H9 (cell line): Measurements from ENCODE around the gene KRT8. TPM values are rescaled to one million over a fixed set of nuclear protein-coding genes. Genes with fewer than 3 reads are reported as not detected.
"Not testable (repeated sequence)": the region's sequence is repeated elsewhere in the genome, so short reads cannot be mapped to it uniquely, and the experiment has no call there.

Source experiments
- DNase-seq: peaks from one replicate; pipeline ENCODE4 v3.0.0-alpha.2; 2017
- H2AFZ ChIP-seq: one replicate; pipeline ENCODE4 v1.6.1; 2013; ENCODE audit warnings: mild to moderate bottlenecking, low read length, control low read depth, moderate library complexity
- H2AK5ac ChIP-seq: 2 replicates; pipeline ENCODE4 v1.6.1; 2013; ENCODE audit warnings: low read length, control low read depth, mixed read lengths; ENCODE audit not compliant: insufficient read length
- H2BK120ac ChIP-seq: one replicate; pipeline ENCODE4 v1.6.1; 2013; ENCODE audit warnings: low read depth, mild to moderate bottlenecking, low read length, control low read depth, inconsistent platforms; ENCODE audit not compliant: poor library complexity, severe bottlenecking
- H2BK12ac ChIP-seq: 2 replicates; pipeline ENCODE4 v1.6.1; 2013; ENCODE audit warnings: low read length, control low read depth, mixed read lengths, low read depth; ENCODE audit not compliant: insufficient read length
- H2BK15ac ChIP-seq: 2 replicates; pipeline ENCODE4 v1.6.1; 2013; ENCODE audit warnings: low read depth, low read length, control low read depth
- H2BK20ac ChIP-seq: one replicate; pipeline ENCODE4 v1.6.1; 2013; ENCODE audit warnings: low read depth, mild to moderate bottlenecking, low read length, control low read depth, inconsistent platforms; ENCODE audit not compliant: poor library complexity, severe bottlenecking
- H2BK5ac ChIP-seq: 2 replicates; pipeline ENCODE4 v1.6.1; 2013; ENCODE audit warnings: low read length, control low read depth, mixed read lengths; ENCODE audit not compliant: insufficient read length
- H3K14ac ChIP-seq: 2 replicates; pipeline ENCODE4 v1.6.1; 2013; ENCODE audit warnings: low read length, control low read depth; ENCODE audit not compliant: insufficient read depth
- H3K18ac ChIP-seq: 2 replicates; pipeline ENCODE4 v1.6.1; 2013; ENCODE audit warnings: low read depth, mild to moderate bottlenecking, mixed read lengths, low read length, control low read depth; ENCODE audit not compliant: insufficient read length
- H3K23ac ChIP-seq: 2 replicates; pipeline ENCODE4 v1.6.1; 2013; ENCODE audit warnings: low read length, control low read depth, mixed read lengths, low read depth; ENCODE audit not compliant: insufficient read length
- H3K23me2 ChIP-seq: 2 replicates; pipeline ENCODE4 v1.6.1; 2013; ENCODE audit warnings: low read depth, mild to moderate bottlenecking, mixed read lengths, low read length, control low read depth; ENCODE audit not compliant: insufficient read length, poor library complexity, severe bottlenecking
- H3K27ac ChIP-seq: 2 replicates; pipeline ENCODE4 v1.5.1; 2013; ENCODE audit warnings: low read length, control low read depth, mixed read lengths, low read depth; ENCODE audit not compliant: insufficient read length
- H3K27me3 ChIP-seq: 2 replicates; pipeline ENCODE4 v1.6.1; 2013; ENCODE audit warnings: low read length, control low read depth, inconsistent platforms; ENCODE audit not compliant: insufficient read depth
- H3K4ac ChIP-seq: 2 replicates; pipeline ENCODE4 v1.6.1; 2013; ENCODE audit warnings: low read depth, mild to moderate bottlenecking, control low read depth, inconsistent platforms, low read length, moderate library complexity
- H3K4me1 ChIP-seq: 2 replicates; pipeline ENCODE4 v1.6.1; 2013; ENCODE audit warnings: low read length, control low read depth, inconsistent platforms; ENCODE audit not compliant: insufficient read depth
- H3K4me2 ChIP-seq: 2 replicates; pipeline ENCODE4 v1.6.1; 2013; ENCODE audit warnings: low read length, control low read depth, mixed read lengths; ENCODE audit not compliant: insufficient read length, insufficient read depth
- H3K56ac ChIP-seq: 2 replicates; pipeline ENCODE4 v1.6.1; 2013; ENCODE audit warnings: low read depth, mild to moderate bottlenecking, mixed read lengths, low read length, control low read depth; ENCODE audit not compliant: insufficient read length
- H3K79me1 ChIP-seq: 2 replicates; pipeline ENCODE4 v1.6.1; 2013; ENCODE audit warnings: low read depth, mild to moderate bottlenecking, moderate library complexity, low read length, control low read depth, inconsistent platforms; ENCODE audit not compliant: insufficient read depth, poor library complexity, severe bottlenecking
- H3K79me2 ChIP-seq: 2 replicates; pipeline ENCODE4 v1.6.1; 2013; ENCODE audit warnings: low read length, control low read depth, inconsistent platforms; ENCODE audit not compliant: insufficient read depth
- H3K9ac ChIP-seq: 2 replicates; pipeline ENCODE4 v1.6.1; 2013; ENCODE audit warnings: low read length, control low read depth, mixed read lengths; ENCODE audit not compliant: insufficient read length; ENCODE audit errors: extremely low read depth
- H3K9me3 ChIP-seq: one replicate; pipeline ENCODE4 v1.6.1; 2013; ENCODE audit warnings: low read depth, low read length, inconsistent platforms; ENCODE audit not compliant: control insufficient read depth
- H3T11ph ChIP-seq: one replicate; pipeline ENCODE4 v1.6.1; 2013; ENCODE audit warnings: mild to moderate bottlenecking, low read length, control low read depth, inconsistent platforms
- H4K20me1 ChIP-seq: one replicate; pipeline ENCODE4 v1.6.1; 2013; ENCODE audit not compliant: control insufficient read depth, insufficient read length, insufficient read depth
- H4K5ac ChIP-seq: 2 replicates; pipeline ENCODE4 v1.6.1; 2013; ENCODE audit warnings: low read depth, mild to moderate bottlenecking, mixed read lengths, low read length, control low read depth; ENCODE audit not compliant: insufficient read length
- H4K8ac ChIP-seq: replicated peaks from 2 replicates; pipeline ENCODE4 v1.6.1; 2013; ENCODE audit warnings: low read length, control low read depth, mixed read lengths, low read depth; ENCODE audit not compliant: insufficient read length
- H4K91ac ChIP-seq: 2 replicates; pipeline ENCODE4 v1.6.1; 2013; ENCODE audit warnings: low read depth, mild to moderate bottlenecking, moderate library complexity, mixed read lengths, low read length, control low read depth; ENCODE audit not compliant: insufficient read length
- H3K27ac Mint-ChIP-seq, 3 experiments: 2 replicates in 2 of 3; 3 replicates in 1 of 3; pipeline ENCODE4 v1.8.0; 2020 to 2021; ENCODE audit warnings: mixed read lengths in 3 of 3, mild to moderate bottlenecking in 1 of 3, moderate library complexity in 1 of 3
- H3K27me3 Mint-ChIP-seq: 2 replicates; pipeline ENCODE4 v1.8.0; 2021; ENCODE audit warnings: low read depth, mild to moderate bottlenecking, moderate library complexity, mixed read lengths
- H3K36me3 Mint-ChIP-seq, 3 experiments: 2 replicates in 2 of 3; 3 replicates in 1 of 3; pipeline ENCODE4 v1.8.0; 2020 to 2021; ENCODE audit warnings: low read depth in 3 of 3, mixed read lengths in 3 of 3; ENCODE audit not compliant: insufficient read depth in 1 of 3
- H3K4me1 Mint-ChIP-seq, 2 experiments: 2 replicates each; pipeline ENCODE4 v1.8.0; 2020; ENCODE audit warnings: mixed read lengths in 2 of 2
- H3K4me3 Mint-ChIP-seq, 2 experiments: 2 replicates in 1 of 2; 3 replicates in 1 of 2; pipeline ENCODE4 v1.8.0; 2020 to 2021; ENCODE audit warnings: mild to moderate bottlenecking in 2 of 2, mixed read lengths in 2 of 2, moderate library complexity in 1 of 2
- H3K9me3 Mint-ChIP-seq, 2 experiments: 2 replicates in 1 of 2; 3 replicates in 1 of 2; pipeline ENCODE4 v1.8.0; 2020; ENCODE audit warnings: mild to moderate bottlenecking in 2 of 2, mixed read lengths in 2 of 2, moderate library complexity in 1 of 2
- CTCF ChIP-seq: fragments of 200-600 bp; sonication (generic); conservative IDR thresholded peaks from 3 replicates; pipeline ENCODE4 v1.8.0; 2021; ENCODE audit warnings: antibody characterized with exemption, mild to moderate bottlenecking
- WGBS: extraction: QIAGEN DNeasy Blood & Tissue Kit; methylation state at CpG from one replicate; pipeline ENCODE4 v1.1.7; 2013; ENCODE audit warnings: missing lambda C conversion rate, low lambda C conversion rate, mixed read lengths; ENCODE audit not compliant: insufficient read length; ENCODE audit errors: extremely low coverage; 5-methylcytosine and 5-hydroxymethylcytosine counted together
- total RNA-seq: library from RNA; stranded (reverse); gene quantifications from 2 replicates; pipeline ENCODE4 v1.2.1, GENCODE V29; 2021

The KRT8 gene
- total RNA-seq, 1 experiment from 2014 or later: 244 TPM

DNA sequence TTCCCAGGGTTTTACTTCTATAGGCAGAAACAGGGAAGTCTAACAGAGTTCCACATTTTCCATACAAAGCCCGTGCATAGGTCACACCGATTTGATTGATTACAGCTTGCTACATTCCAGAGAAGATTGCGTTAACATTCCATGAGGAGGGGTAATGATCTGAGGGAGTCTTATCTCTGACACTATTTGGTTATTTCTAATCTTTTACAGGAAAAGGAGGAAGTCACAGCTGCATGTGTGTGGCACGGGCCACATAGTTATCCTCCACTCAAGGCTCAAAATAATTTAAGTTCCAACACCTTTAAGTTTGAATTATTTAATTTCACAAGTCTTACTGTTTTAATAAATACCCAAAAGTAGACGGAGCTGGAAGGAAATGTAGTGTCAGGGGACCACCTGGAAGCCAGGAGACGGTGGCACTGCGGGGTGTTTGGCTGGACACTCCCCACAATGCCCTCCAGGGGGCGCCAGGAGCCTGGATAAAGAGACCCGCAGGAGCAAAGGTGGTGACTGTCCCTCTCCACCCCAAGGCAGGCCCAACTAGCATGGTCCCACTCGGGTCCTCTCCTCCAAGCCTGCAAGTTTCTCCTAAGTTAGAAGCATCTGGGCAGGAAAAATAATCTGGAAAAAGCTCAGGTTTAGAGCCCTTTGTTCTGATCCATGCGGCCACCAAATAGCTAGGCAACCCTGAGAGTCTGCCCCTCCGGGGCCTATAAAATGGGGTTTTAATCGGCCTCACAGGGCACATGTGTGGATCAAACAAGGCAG is 20.2 kb downstream of the KRT8 start:
- Mint-ChIP-seq H3K36me3 (no peaks in the 10 kb centered on the region), H3K9me3 (no peaks in the 10 kb centered on the region), H3K27me3 (peaks cover 11% of the 10 kb centered on the region), H3K27ac (no peak overlapping the region), H3K4me1 (peaks cover 0 to 7% of the 10 kb centered on the region in 2 experiments; a peak in 1 of 4 replicates), H3K4me3 (no peak overlapping the region)
- H3K56ac ChIP-seq: no peak overlapping the region
- H2BK5ac ChIP-seq: no peak overlapping the region
- H3K27ac ChIP-seq: no peak overlapping the region
- H3T11ph ChIP-seq: no peak overlapping the region
- H3K18ac ChIP-seq: no peak overlapping the region
- no peak overlapping the region for H4K91ac ChIP-seq
- DNase-seq: peak; percentile 90
- no peaks in the 10 kb centered on the region for H3K79me1 ChIP-seq
- no peak overlapping the region for H3K14ac ChIP-seq
- H2BK20ac ChIP-seq: no peak overlapping the region
- no peak overlapping the region for H3K4ac ChIP-seq
- peak; percentile 97 for TF ChIP-seq CTCF
- H2AFZ ChIP-seq: no peak overlapping the region
- H3K4me1 ChIP-seq: no peaks in the 10 kb centered on the region
- H3K27me3 ChIP-seq: no peaks in the 10 kb centered on the region
- no peak overlapping the region for H4K8ac ChIP-seq
- H2BK12ac ChIP-seq: no peak overlapping the region
- no peak overlapping the region for H3K9ac ChIP-seq
- H3K23me2 ChIP-seq: no peaks in the 10 kb centered on the region
- no CpG with 5 or more reads among the region's 13 CpGs for WGBS
- no peak overlapping the region for H3K4me2 ChIP-seq
- H3K79me2 ChIP-seq: no peaks in the 10 kb centered on the region
- no peak overlapping the region for H4K5ac ChIP-seq
- no peaks in the 10 kb centered on the region for H3K9me3 ChIP-seq
- H2AK5ac ChIP-seq: no peak overlapping the region
- H4K20me1 ChIP-seq: no peaks in the 10 kb centered on the region
- H2BK120ac ChIP-seq: no peak overlapping the region
- no peak overlapping the region for H3K23ac ChIP-seq
- no peak overlapping the region for H2BK15ac ChIP-seq

GRCh38 chr12:52880499-52880898 is 24.4 kb downstream of the KRT8 start:
- not testable (repeated sequence) for H4K91ac ChIP-seq, H2AFZ ChIP-seq, H3K36me3 Mint-ChIP-seq, H3K18ac ChIP-seq, H2BK5ac ChIP-seq, H2AK5ac ChIP-seq, H3K27ac Mint-ChIP-seq, H2BK20ac ChIP-seq, H2BK15ac ChIP-seq, H3K14ac ChIP-seq, H3K4ac ChIP-seq, H4K5ac ChIP-seq, H3K4me3 Mint-ChIP-seq, H3K4me1 ChIP-seq, H2BK120ac ChIP-seq, H3K27me3 ChIP-seq, H3K9ac ChIP-seq, H3K79me2 ChIP-seq, H3K27ac ChIP-seq, DNase-seq, H4K8ac ChIP-seq, H3K9me3 ChIP-seq, H3K56ac ChIP-seq, H3K23ac ChIP-seq, H3K79me1 ChIP-seq, H4K20me1 ChIP-seq, H3K4me2 ChIP-seq, H3T11ph ChIP-seq, H3K23me2 ChIP-seq, H3K9me3 Mint-ChIP-seq, H2BK12ac ChIP-seq
- WGBS: no CpG with 5 or more reads among the region's 8 CpGs
- Mint-ChIP-seq H3K4me1 (peaks cover 2 to 16% of the 10 kb centered on the region in 2 experiments; a peak in 3 of 4 replicates), H3K27me3 (peaks cover 25% of the 10 kb centered on the region)
